Skeletal muscle satellite cell (primary cell): ENCODE results near the gene DMXL2.

ENCODE experiments used
- H3K27me3 ChIP-seq: 2 replicates; pipeline ENCODE4 v1.7.0; 2013; ENCODE audit warnings: low read length; ENCODE audit not compliant: control insufficient read depth, insufficient read depth
- H3K36me3 ChIP-seq: 2 replicates; pipeline ENCODE4 v1.7.0; 2013; ENCODE audit warnings: mild to moderate bottlenecking, control low read depth, low read length; ENCODE audit not compliant: insufficient read depth
- H3K4me1 ChIP-seq: 2 replicates; pipeline ENCODE4 v1.7.0; 2013; ENCODE audit warnings: low read length; ENCODE audit not compliant: control insufficient read depth, insufficient read depth
- H3K4me2 ChIP-seq: 2 replicates; pipeline ENCODE4 v1.7.0; 2013; ENCODE audit warnings: mild to moderate bottlenecking, low read length
- H3K4me3 ChIP-seq: 2 replicates; pipeline ENCODE4 v1.7.0; 2013; ENCODE audit warnings: low read length
- H3K9ac ChIP-seq: 2 replicates; pipeline ENCODE4 v1.7.0; 2013; ENCODE audit warnings: mild to moderate bottlenecking, low read depth, low read length, moderate library complexity
- H3K9me3 ChIP-seq: replicated peaks from 2 replicates; pipeline ENCODE4 v1.7.0; 2013; ENCODE audit warnings: mild to moderate bottlenecking, control low read depth, low read length

DMXL2 gene

DNA sequence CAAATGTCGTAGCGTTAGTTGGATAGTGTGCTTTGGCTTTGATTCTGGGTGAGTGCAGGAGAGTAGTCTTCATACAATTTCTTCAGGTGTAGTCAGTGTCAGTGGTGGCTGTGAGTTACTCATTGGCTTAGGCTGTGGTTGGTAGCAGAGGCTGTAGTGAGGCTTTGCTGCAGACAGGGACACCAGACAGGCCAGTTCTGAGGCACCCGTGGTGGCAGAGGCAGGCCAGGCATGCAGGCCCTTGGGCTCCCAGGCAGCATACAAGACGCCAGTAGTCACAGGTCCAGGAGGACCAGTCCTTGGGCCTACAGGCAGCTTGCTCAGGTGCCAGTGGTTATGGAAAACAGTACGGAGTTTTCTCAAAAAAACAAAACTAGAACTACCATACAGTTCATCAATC is 61.3 kb downstream of the DMXL2 start:
- Histone ChIP-seq H3K4me1 (no peaks in the 10 kb centered on the region), H3K9me3 (no peaks in the 10 kb centered on the region), H3K4me3 (no peak overlapping the region), H3K27me3 (no peaks in the 10 kb centered on the region), H3K9ac (no peak overlapping the region), H3K36me3 (no peaks in the 10 kb centered on the region), H3K4me2 (no peak overlapping the region)

GRCh38 chr15:51558876-51559275 is 63.7 kb downstream of the DMXL2 start:
- no peak overlapping the region for H3K9ac ChIP-seq
- H3K36me3 ChIP-seq, result no peaks in the 10 kb centered on the region
- no peaks in the 10 kb centered on the region for H3K9me3 ChIP-seq
- no peaks in the 10 kb centered on the region for H3K27me3 ChIP-seq
- H3K4me3 ChIP-seq, result no peak overlapping the region
- H3K4me2 ChIP-seq, result no peak overlapping the region
- no peaks in the 10 kb centered on the region for H3K4me1 ChIP-seq

- no peaks in the 10 kb centered on the region for H3K4me1 ChIP-seq
- no peaks in the 10 kb centered on the region for H3K36me3 ChIP-seq
- no peak overlapping the region for H3K9ac ChIP-seq
- H3K9me3 ChIP-seq, result no peaks in the 10 kb centered on the region
- no peak overlapping the region for H3K4me3 ChIP-seq
- H3K4me2 ChIP-seq, result no peak overlapping the region
- no peaks in the 10 kb centered on the region for H3K27me3 ChIP-seq
These were observed 64.2 kb downstream of the DMXL2 start for GRCh38 chr15:51558411-51558810.

GRCh38 chr15:51550841-51551240 is 71.7 kb downstream of the DMXL2 start:
- H3K4me1 ChIP-seq, result no peaks in the 10 kb centered on the region
- no peaks in the 10 kb centered on the region for H3K36me3 ChIP-seq
- no peaks in the 10 kb centered on the region for H3K9me3 ChIP-seq
- no peak overlapping the region for H3K9ac ChIP-seq
- H3K4me3 ChIP-seq, result no peak overlapping the region
- H3K27me3 ChIP-seq, result no peaks in the 10 kb centered on the region
- no peak overlapping the region for H3K4me2 ChIP-seq

- H3K4me3 ChIP-seq, result no peak overlapping the region
- no peaks in the 10 kb centered on the region for H3K4me1 ChIP-seq
- H3K9ac ChIP-seq, result no peak overlapping the region
- no peak overlapping the region for H3K4me2 ChIP-seq
- H3K36me3 ChIP-seq, result no peaks in the 10 kb centered on the region
- no peaks in the 10 kb centered on the region for H3K27me3 ChIP-seq
- no peaks in the 10 kb centered on the region for H3K9me3 ChIP-seq
These were observed 74.9 kb downstream of the DMXL2 start for GRCh38 chr15:51547656-51548055.

DNA sequence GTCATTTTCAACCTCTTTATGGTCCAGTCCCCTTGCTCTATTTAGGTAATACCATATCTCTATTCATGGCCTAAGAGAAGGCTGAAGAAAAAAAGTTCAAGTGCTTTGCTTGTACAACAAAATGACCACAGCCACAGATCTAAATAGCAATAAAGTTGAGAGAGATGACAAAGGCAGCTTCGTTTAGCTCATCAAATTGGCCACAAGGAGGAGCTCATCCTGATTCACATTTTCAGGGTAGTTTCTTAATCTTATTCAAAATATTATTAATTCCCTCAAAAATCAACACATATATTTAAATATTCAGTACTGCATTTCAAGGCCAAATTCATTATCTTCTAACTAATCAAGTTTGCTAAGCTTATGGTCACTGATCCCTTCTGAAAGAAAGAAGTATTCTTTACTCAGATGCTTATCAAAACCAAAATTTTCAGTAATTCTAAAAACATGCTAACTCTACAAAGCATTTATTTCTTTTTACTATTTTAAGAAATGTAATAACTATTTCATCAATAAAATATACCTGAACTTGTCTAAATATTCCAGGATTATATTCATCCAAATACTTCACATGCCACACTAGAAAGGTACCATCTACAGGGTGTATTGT is 85.5 kb downstream of the DMXL2 start:
- Histone ChIP-seq H3K9ac (no peak overlapping the region), H3K4me3 (no peak overlapping the region), H3K9me3 (no peaks in the 10 kb centered on the region), H3K4me1 (no peaks in the 10 kb centered on the region), H3K36me3 (peaks cover 3% of the 10 kb centered on the region), H3K27me3 (no peaks in the 10 kb centered on the region), H3K4me2 (no peak overlapping the region)

DNA sequence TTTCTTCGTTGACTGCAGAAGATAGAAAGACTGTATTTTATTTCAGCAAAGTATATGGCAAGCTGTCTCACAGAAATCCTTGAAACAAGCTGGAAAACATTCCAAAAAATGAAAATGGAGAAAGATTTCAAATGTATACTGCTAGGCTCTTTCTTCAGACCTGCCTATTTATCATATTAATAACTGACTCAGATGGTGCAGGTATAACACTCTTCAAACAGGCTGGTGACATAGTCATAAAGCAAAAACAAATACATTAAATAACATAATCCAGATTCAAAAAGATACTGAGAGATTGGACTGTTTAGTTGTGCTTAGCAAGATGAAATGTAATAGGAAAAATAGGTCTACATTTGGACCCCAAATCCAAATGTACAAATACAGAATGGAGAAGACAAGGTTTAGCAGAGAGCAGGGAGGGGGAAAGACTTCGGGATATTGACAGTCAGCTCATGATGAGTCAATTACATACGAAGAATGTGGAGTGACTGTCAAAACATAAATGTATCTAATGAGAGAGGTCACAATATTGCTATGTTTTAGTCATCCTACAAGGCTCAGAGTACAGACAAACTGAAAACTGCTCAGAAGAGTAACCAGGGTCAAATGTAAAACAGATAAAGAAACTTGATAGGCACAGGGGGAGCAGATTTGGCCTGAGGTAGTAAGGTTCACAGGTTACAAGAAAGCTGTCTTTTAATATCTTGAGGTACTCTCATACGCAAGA is 88.7 kb downstream of the DMXL2 start:
- H3K4me2 ChIP-seq, result no peak overlapping the region
- H3K27me3 ChIP-seq, result no peaks in the 10 kb centered on the region
- no peaks in the 10 kb centered on the region for H3K9me3 ChIP-seq
- no peak overlapping the region for H3K4me3 ChIP-seq
- H3K36me3 ChIP-seq, result peaks cover 3% of the 10 kb centered on the region
- H3K4me1 ChIP-seq, result no peaks in the 10 kb centered on the region
- no peak overlapping the region for H3K9ac ChIP-seq

GRCh38 chr15:51526955-51527354 is 95.6 kb downstream of the DMXL2 start:
- no peaks in the 10 kb centered on the region for H3K4me1 ChIP-seq
- H3K4me2 ChIP-seq, result no peak overlapping the region
- H3K36me3 ChIP-seq, result peaks cover 3% of the 10 kb centered on the region
- H3K27me3 ChIP-seq, result no peaks in the 10 kb centered on the region
- H3K4me3 ChIP-seq, result no peak overlapping the region
- no peak overlapping the region for H3K9ac ChIP-seq
- H3K9me3 ChIP-seq, result no peaks in the 10 kb centered on the region

DNA sequence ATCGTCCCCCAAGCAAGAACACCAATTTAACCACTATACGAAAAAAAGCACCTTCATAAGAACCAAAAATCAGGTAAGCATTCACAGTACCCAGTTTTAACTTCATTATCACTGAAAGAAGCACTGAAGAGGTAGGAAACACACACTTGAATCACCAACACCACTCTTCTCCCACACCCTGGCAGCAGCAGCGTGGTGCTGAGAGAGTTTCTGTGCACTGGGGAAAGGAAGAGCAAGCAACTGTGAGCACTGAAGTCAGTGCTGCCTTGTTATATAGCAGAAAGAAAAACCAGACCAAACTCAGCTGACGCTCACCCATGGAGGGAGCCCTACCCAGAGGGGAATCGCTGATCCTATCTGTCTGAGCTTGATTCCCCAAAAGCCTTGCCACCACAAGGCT is 98.2 kb downstream of the DMXL2 start:
- Histone ChIP-seq H3K36me3 (peaks cover 3% of the 10 kb centered on the region), H3K4me3 (no peak overlapping the region), H3K4me2 (no peak overlapping the region), H3K27me3 (no peaks in the 10 kb centered on the region), H3K9me3 (no peaks in the 10 kb centered on the region), H3K9ac (no peak overlapping the region), H3K4me1 (no peaks in the 10 kb centered on the region)

DNA sequence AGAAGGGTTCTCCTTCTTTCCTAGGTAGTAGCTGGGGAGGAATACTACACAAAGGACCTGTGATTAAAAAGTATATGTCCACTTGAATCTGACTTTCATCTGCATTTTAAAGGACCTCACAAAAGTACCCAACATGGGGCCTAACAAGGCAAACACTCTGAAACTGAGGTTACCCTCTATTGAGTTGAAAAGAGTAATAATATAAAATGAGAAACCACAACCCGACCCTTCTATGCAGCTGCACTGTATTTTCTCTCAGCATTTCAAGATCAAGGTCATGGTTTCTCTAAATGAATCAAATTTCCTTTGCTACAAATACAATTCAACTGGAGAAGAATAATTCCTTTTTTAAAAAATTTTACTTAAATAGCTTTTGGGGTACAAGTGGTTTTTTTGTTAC is 106.3 kb downstream of the DMXL2 start:
- no peak overlapping the region for H3K4me2 ChIP-seq
- no peaks in the 10 kb centered on the region for H3K27me3 ChIP-seq
- no peak overlapping the region for H3K4me3 ChIP-seq
- no peak overlapping the region for H3K9ac ChIP-seq
- H3K9me3 ChIP-seq, result no peaks in the 10 kb centered on the region
- no peaks in the 10 kb centered on the region for H3K36me3 ChIP-seq
- no peaks in the 10 kb centered on the region for H3K4me1 ChIP-seq

DNA sequence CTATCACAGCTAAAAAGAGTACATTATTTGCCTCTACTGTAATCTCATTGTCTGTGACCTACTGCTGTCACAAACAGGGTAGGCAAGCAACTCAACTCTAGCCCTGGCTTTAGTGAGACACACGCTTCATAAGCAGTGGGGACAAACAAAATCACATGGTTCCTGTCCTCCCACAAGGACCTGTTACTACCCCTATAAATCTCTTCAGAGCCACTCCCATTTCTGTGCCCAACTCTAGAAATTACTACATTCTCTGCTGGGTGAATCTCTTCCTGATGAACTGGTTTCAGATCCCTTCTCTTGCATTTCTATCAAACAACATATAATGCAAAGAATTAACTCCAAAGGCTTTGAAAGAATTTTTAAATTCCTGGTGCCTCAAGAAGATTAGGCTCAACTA is 117.3 kb downstream of the DMXL2 start:
- Histone ChIP-seq H3K4me2 (no peak overlapping the region), H3K4me1 (no peaks in the 10 kb centered on the region), H3K9ac (no peak overlapping the region), H3K27me3 (no peaks in the 10 kb centered on the region), H3K36me3 (no peaks in the 10 kb centered on the region), H3K9me3 (no peaks in the 10 kb centered on the region), H3K4me3 (no peak overlapping the region)

DNA sequence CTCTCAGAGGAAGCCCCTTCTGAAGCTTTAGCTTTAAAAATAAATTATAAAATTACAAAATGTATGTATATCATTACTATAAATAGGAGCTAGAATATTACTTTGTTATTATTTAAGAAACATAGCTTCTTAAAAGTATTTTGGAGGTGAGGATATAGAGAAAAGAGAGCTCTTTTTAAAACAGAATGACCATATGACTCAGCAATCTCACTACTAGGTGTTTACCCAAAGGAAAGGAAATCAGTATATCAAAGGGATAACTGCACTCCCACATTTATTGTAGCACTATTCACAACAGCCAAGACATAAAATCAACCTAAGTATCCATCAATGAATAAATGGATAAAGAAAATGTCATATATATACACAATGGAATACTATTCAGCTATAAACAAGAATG is 119.6 kb downstream of the DMXL2 start:
- Histone ChIP-seq H3K9me3 (no peaks in the 10 kb centered on the region), H3K9ac (no peak overlapping the region), H3K4me2 (no peak overlapping the region), H3K27me3 (no peaks in the 10 kb centered on the region), H3K4me3 (no peak overlapping the region), H3K4me1 (no peaks in the 10 kb centered on the region), H3K36me3 (no peaks in the 10 kb centered on the region)
